Stomach (tissue), 9 donors: Measurements from ENCODE around the gene MDFIC. TPM values are rescaled to one million over a fixed set of nuclear protein-coding genes. Genes with fewer than 3 reads are reported as not detected.

Experiments
- DNase-seq, 2 donors: peaks; one replicate each; pipeline versions ENCODE4 v3.0.0 to v3.0.0-alpha.2; 2013 to 2019
- H3K27ac ChIP-seq, 5 donors: fragments of 200-600 bp in 4 of 5; sonication (generic) in 4 of 5; one replicate each; pipeline ENCODE4 v1.5.1; 2013 to 2019; ENCODE audit warnings: mild to moderate bottlenecking in 1 of 5, moderate library complexity in 1 of 5
- H3K27me3 ChIP-seq, 3 donors: fragments of 200-600 bp; sonication (generic); one replicate each; pipeline ENCODE4 v1.5.1; 2017 to 2019; ENCODE audit warnings: mixed run types in 1 of 3
- H3K36me3 ChIP-seq, 4 donors: fragments of 200-600 bp; sonication (generic); 1 replicate in 3 of 4; 2 replicates in 1 of 4; pipeline ENCODE4 v1.5.1; 2016 to 2019
- H3K4me1 ChIP-seq, 4 donors: fragments of 200-600 bp; sonication (generic); one replicate each; pipeline ENCODE4 v1.5.1; 2016 to 2019
- H3K4me3 ChIP-seq, 4 donors: fragments of 200-600 bp; sonication (generic) in 3 of 4; one replicate each; pipeline ENCODE4 v1.5.1; 2016 to 2019; ENCODE audit warnings: mild to moderate bottlenecking in 1 of 4
- H3K9me3 ChIP-seq, 4 donors: fragments of 200-600 bp; sonication (generic); one replicate each; pipeline ENCODE4 v1.5.1; 2016 to 2019
- EP300 ChIP-seq: sonication (generic); formaldehyde crosslinking; IDR thresholded peaks from one replicate; pipeline ENCODE4 v1.6.1; 2017; ENCODE audit warnings: antibody characterized with exemption
- POLR2A ChIP-seq, 4 donors: fragments of 450-650 bp; IDR thresholded peaks; one replicate each; pipeline ENCODE4 v1.6.1; 2016; ENCODE audit warnings: antibody characterized with exemption in 4 of 4, control low read depth in 2 of 4, mild to moderate bottlenecking in 1 of 4, moderate library complexity in 1 of 4
- POLR2AphosphoS5 ChIP-seq, 3 donors: sonication (generic); formaldehyde crosslinking; IDR thresholded peaks; one replicate each; pipeline ENCODE4 v1.6.1; 2016; ENCODE audit warnings: antibody characterized with exemption in 3 of 3
- WGBS, 5 donors: extraction: QIAGEN DNeasy Blood & Tissue Kit in 3 of 5; methylation state at CpG; one replicate each; pipeline versions ENCODE4 v1.1.5 to v1.1.7; 2013 to 2018; 5-methylcytosine and 5-hydroxymethylcytosine counted together
- intact Hi-C: fragments of 100-400 bp; cut with DNase I; formaldehyde crosslinking; loops from one replicate; pipeline ENCODE4 v1.15.1; 2023; ENCODE audit warnings: low total_unique reads
- polyA plus RNA-seq, 3 donors: library from polyadenylated mRNA; stranded (reverse); fragments of 200-250 nt; gene quantifications; one replicate each; pipeline ENCODE4 v1.2.3, GENCODE V29; 2013
- total RNA-seq, 5 donors: library from RNA; depleted of rRNA; stranded (reverse); fragments of >200 nt; gene quantifications; one replicate each; pipeline versions ENCODE4 v1.1.0 to v1.2.3, GENCODE V29; 2014 to 2016
- TF ChIP-seq, protein P1 (sequence below), 7 experiments: fragments of 450-650 bp in 4 of 7; fragments of 200-600 bp in 3 of 7; sonication (generic) in 3 of 7; IDR thresholded peaks; one replicate each; pipeline ENCODE4 v1.5.1; 2016 to 2019; ENCODE audit warnings: antibody characterized with exemption in 7 of 7, control low read depth in 2 of 7, mild to moderate bottlenecking in 1 of 7
- donor health status: healthy with polysubstance abuse.
- donor health status: Bipolar disorder and iron deficiency.
- donor health status: healthy.

The MDFIC gene
- total and polyA plus RNA-seq, 8 donors = 6.9 to 39.8 (median 8.6) TPM

DNA sequence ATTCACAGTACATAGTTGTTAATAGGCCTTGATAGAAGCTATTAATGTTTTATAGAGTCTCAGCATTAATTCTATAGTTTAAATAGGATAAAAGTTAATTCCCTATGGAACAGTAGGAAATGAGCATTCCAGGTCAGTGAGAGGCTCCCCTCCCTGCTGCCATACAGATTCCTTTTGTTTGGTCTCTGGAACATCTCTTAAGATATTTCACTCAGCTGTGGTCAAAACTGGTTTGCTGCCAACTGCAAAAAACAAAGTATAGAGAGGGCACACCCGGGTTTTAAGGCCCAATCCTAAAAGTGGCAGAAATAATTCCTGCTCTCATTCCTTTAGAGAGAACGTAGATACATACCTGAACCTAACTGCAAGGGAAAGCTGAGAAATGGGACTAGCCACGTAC lies 51.3 kb downstream of the MDFIC start:
- DNase-seq = no peak
- no peak overlapping the region for H3K27ac ChIP-seq
- H3K4me3 ChIP-seq = no peak overlapping the region
- TF ChIP-seq, protein P1, sequence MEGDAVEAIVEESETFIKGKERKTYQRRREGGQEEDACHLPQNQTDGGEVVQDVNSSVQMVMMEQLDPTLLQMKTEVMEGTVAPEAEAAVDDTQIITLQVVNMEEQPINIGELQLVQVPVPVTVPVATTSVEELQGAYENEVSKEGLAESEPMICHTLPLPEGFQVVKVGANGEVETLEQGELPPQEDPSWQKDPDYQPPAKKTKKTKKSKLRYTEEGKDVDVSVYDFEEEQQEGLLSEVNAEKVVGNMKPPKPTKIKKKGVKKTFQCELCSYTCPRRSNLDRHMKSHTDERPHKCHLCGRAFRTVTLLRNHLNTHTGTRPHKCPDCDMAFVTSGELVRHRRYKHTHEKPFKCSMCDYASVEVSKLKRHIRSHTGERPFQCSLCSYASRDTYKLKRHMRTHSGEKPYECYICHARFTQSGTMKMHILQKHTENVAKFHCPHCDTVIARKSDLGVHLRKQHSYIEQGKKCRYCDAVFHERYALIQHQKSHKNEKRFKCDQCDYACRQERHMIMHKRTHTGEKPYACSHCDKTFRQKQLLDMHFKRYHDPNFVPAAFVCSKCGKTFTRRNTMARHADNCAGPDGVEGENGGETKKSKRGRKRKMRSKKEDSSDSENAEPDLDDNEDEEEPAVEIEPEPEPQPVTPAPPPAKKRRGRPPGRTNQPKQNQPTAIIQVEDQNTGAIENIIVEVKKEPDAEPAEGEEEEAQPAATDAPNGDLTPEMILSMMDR (IDR thresholded peaks at IDR 0.05) = no peak
- TF ChIP-seq POLR2A (IDR thresholded peaks at IDR 0.05) (no peak), POLR2AphosphoS5 (IDR thresholded peaks at IDR 0.05) (no peak), EP300 (no peak)
- no peaks in the 10 kb centered on the region for H3K36me3 ChIP-seq
- intact Hi-C loops = no loop called here
- no peaks in the 10 kb centered on the region for H3K9me3 ChIP-seq
- peaks cover 5 to 15% (median 8%) of the 10 kb centered on the region in 4 donors for H3K4me1 ChIP-seq
- 72 to 77% (median 75%) methylated on average over 3 of the region's 3 CpGs for WGBS, 5 donors
- H3K27me3 ChIP-seq = no peaks in the 10 kb centered on the region

DNA sequence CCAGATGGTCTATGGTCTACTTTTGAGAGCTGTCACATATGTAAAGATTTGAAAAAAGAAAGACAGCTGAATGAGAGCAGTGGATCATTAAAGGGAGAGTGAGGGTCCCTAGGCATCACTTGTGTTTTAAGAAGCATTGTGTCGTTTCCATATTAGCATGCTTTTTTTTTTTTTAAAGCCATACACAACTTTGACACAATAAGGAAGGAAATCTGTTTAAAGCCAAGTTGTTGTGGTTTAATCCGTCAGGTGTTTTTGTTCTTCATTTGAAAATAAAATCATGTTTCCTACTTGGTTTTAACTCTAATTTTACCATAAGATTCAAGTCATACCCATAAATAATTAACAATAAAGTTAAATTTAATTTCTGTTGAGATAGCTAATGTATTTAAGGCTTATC lies 53.5 kb downstream of the MDFIC start:
- Histone ChIP-seq H3K4me3 (no peak overlapping the region), H3K4me1 (peaks cover 5 to 24% (median 14%) of the 10 kb centered on the region in 4 donors), H3K27ac (no peak overlapping the region), H3K27me3 (no peaks in the 10 kb centered on the region), H3K9me3 (no peaks in the 10 kb centered on the region), H3K36me3 (peaks cover 0 to 7% (median 4%) of the 10 kb centered on the region in 4 donors)
- 37 to 74% (median 71%) methylated on average over 2 of the region's 2 CpGs for WGBS, 5 donors
- TF ChIP-seq POLR2A (IDR thresholded peaks at IDR 0.05) (no peak), POLR2AphosphoS5 (IDR thresholded peaks at IDR 0.05) (no peak), EP300 (no peak)
- TF ChIP-seq, protein P1 (IDR thresholded peaks at IDR 0.05) = no peak
- no peak for DNase-seq
- intact Hi-C loops = no loop called here

DNA sequence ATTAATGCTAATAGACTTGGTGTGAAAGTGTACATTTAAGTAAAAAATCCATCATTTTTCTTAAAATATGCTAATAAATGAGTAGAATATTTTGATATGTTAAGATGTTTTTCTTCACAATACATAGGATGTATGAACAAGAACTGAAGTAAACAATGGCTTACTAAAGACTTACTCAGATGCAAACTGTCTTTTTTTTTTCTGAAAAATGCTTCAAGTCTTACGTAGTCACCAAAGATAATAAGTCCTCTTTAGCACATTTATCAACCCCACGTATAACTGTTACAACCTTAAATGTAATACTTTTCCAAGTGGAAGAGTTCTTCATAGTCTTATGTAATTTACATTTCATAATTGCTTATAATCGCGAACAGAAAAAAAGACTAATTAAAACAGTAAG lies 54.8 kb downstream of the MDFIC start:
- Histone ChIP-seq H3K9me3 (no peaks in the 10 kb centered on the region), H3K4me1 (peaks cover 5 to 24% (median 14%) of the 10 kb centered on the region in 4 donors), H3K27ac (no peak overlapping the region), H3K27me3 (no peaks in the 10 kb centered on the region), H3K36me3 (peaks cover 0 to 8% (median 4%) of the 10 kb centered on the region in 4 donors), H3K4me3 (no peak overlapping the region)
- TF ChIP-seq POLR2A (IDR thresholded peaks at IDR 0.05) (no peak), POLR2AphosphoS5 (IDR thresholded peaks at IDR 0.05) (no peak), EP300 (no peak)
- TF ChIP-seq, protein P1 (IDR thresholded peaks at IDR 0.05) = no peak
- intact Hi-C loops = no loop called here
- DNase-seq = no peak
- 83 to 92% (median 85%) methylated on average over 4 of the region's 4 CpGs for WGBS, 5 donors

DNA sequence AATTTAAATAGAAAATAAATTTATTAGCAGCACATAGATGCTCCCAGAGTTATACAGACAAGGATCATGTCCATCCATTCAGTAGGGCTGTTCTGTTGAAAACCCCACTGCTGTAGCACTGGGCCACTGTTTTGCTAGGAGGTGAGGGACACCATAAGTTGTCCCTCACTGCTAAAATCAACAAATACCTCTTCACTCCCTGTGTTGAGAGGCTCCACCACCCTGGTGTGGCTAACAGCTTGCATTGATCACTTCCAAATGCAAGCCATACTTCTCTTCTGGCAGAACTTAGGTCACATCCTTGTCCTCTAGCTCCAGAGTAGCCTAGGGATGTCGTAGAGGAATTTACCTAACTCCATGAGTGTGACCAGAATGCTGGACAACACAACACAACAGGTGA lies 55.4 kb downstream of the MDFIC start:
- no peak for TF ChIP-seq POLR2A (IDR thresholded peaks at IDR 0.05)
- no peak for TF ChIP-seq POLR2AphosphoS5 (IDR thresholded peaks at IDR 0.05)
- no peak for TF ChIP-seq EP300
- TF ChIP-seq, protein P1 (IDR thresholded peaks at IDR 0.05) = no peak
- intact Hi-C loops = no loop called here
- Histone ChIP-seq H3K27ac (no peak overlapping the region), H3K9me3 (no peaks in the 10 kb centered on the region), H3K4me1 (peaks cover 5 to 24% (median 12%) of the 10 kb centered on the region in 4 donors), H3K36me3 (peaks cover 0 to 8% (median 4%) of the 10 kb centered on the region in 4 donors), H3K4me3 (no peak overlapping the region), H3K27me3 (no peaks in the 10 kb centered on the region)
- DNase-seq = no peak
- 89 to 100% (median 97%) methylated on average over 1 of the region's 1 CpG for WGBS, 5 donors
